Measurements from ENCODE around the gene MYO1D. TPM values are rescaled to one million over a fixed set of nuclear protein-coding genes. Genes with fewer than 3 reads are reported as not detected.

MYO1D gene
- total RNA-seq, 2 experiments from 2014 or later: 8.7 to 8.8 TPM

DNA sequence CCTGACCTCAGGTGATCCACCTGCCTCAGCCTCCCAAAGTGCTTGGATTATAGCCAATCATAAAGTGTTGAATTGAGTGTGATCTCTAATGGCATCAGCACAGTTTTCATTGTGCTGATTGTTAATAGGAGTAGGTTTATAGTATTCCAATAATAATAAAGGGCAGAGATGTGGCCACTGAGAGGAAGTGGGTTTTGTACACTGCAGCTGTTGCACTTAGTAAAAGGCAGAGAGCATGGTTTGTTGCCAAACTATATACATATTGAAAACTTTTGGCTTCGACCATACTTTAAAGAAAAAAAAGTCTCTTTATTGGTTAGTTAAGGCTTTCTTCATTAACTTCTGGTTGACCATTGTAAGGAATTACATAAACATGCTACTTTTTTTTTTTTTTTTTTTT is 204.2 kb downstream of the MYO1D start:
- CTCF ChIA-PET: interaction anchor here (2.7 kb wide), 1 partner anchor 13 kb away, joined by 8 read pairs; no protein-coding TSS in a partner anchor
- intact Hi-C loops (cut with DNase I, micrococcal nuclease): no loop called here
- Mint-ChIP-seq H3K4me1 (no peaks in the 10 kb centered on the region), H3K27ac (no peak overlapping the region), H3K4me3 (no peak overlapping the region), H3K9me3 (ENCODE audit: low read depth) (peaks cover 4% of the 10 kb centered on the region), H3K27me3 (no peaks in the 10 kb centered on the region), H3K36me3 (ENCODE audit: low read depth) (peaks cover 4% of the 10 kb centered on the region)
- ATAC-seq (no peak), DNase-seq (no peak)
- POLR2A ChIA-PET: no interaction called here

DNA sequence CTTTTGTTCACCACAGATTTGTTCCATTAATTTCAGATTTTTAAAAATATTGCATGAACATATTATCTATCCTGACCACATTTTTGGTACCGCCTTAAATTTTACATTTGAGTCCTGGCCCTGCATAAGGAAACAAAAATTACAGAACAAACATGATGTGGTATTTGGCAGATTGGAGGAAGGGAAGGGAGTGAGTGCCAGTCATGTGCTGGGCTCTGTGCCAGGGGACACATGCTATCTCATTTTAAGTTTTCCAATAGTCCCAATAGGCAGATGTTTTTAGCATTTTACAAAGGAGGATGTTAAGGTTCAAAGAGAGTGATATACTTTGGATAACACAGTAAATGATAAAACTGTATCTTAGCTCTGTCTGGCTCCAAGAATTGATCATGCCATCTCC is 205.0 kb downstream of the MYO1D start:
- Mint-ChIP-seq H3K27me3 (no peaks in the 10 kb centered on the region), H3K9me3 (ENCODE audit: low read depth) (peaks cover 4% of the 10 kb centered on the region), H3K4me1 (no peaks in the 10 kb centered on the region), H3K27ac (no peak overlapping the region), H3K36me3 (ENCODE audit: low read depth) (peaks cover 4% of the 10 kb centered on the region), H3K4me3 (no peak overlapping the region)
- DNase-seq (no peak), ATAC-seq (no peak)
- intact Hi-C loops (cut with DNase I, micrococcal nuclease): no loop called here
- CTCF ChIA-PET: interaction anchor here (2.7 kb wide), 1 partner anchor 13 kb away, joined by 8 read pairs; no protein-coding TSS in a partner anchor
- POLR2A ChIA-PET: no interaction called here

- POLR2A ChIA-PET: no interaction called here
- Mint-ChIP-seq H3K36me3 (ENCODE audit: low read depth) (no peaks in the 10 kb centered on the region), H3K27me3 (no peaks in the 10 kb centered on the region), H3K4me1 (no peaks in the 10 kb centered on the region), H3K4me3 (no peak overlapping the region), H3K9me3 (ENCODE audit: low read depth) (no peaks in the 10 kb centered on the region), H3K27ac (no peak overlapping the region)
- no peak for ATAC-seq
- intact Hi-C loops (cut with DNase I, micrococcal nuclease): no loop called here
- CTCF ChIA-PET: no interaction called here
- no peak for DNase-seq
Measured at GRCh38 chr17:32664936-32665583, 211.9 kb downstream of the MYO1D start.

DNA sequence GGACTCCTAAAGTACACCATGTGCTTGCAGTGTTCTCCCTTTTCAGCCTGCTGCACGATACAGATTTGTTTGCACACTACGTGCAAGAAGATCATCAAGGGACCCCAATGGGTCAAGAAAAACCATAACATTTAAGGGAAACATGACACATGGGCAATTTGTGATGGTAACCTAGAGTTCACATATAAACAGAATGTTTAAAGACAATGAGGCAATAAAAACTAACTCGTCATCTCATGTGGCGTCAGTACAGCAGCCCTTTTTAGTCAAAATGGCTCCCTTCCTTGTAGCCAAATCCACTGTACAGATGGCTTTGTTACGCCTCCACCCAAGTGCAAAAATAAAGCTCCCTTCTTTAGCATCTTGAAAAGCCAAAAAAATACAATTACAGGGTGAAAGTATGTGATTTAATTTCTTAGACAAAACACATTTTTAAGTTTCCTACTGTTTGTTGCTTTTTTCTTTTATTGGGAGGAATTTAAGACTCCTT is 216.4 kb downstream of the MYO1D start:
- H3K27ac Mint-ChIP-seq: no peak overlapping the region
- no peaks in the 10 kb centered on the region for H3K9me3 Mint-ChIP-seq (ENCODE audit: low read depth)
- no peaks in the 10 kb centered on the region for H3K36me3 Mint-ChIP-seq (ENCODE audit: low read depth)
- CTCF ChIA-PET: interaction anchor here (0.6 to 1.3 kb wide), 7 partner anchors 13 to 173 kb away, joined by 3 to 5 read pairs (median 3); no protein-coding TSS in a partner anchor
- ATAC-seq (no peak), DNase-seq (no peak)
- H3K4me1 Mint-ChIP-seq: no peaks in the 10 kb centered on the region
- no peaks in the 10 kb centered on the region for H3K27me3 Mint-ChIP-seq
- H3K4me3 Mint-ChIP-seq: no peak overlapping the region
- POLR2A ChIA-PET: no interaction called here
- intact Hi-C loops (cut with DNase I, micrococcal nuclease): no loop called here

DNA sequence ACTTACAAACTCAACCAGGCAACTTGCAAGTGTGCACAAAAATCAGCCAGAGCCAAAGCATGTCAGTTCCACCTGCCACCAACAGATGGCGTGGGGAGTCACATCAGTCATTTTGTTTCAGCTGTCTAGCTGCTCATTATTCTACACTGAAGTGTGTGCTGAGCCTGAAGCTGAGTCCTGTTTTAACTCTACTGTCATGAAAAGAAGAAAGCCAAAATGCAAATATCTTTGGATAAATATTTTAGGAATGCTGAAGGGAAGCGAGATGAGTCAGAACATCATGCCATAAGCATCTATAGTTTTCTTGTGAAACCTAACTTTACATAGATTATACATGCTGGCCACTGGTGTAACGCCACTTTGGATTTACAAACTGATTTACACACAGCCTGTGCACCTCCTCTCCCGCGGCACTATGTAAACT is 217.5 kb downstream of the MYO1D start:
- Mint-ChIP-seq H3K36me3 (ENCODE audit: low read depth) (peaks cover 3% of the 10 kb centered on the region), H3K4me1 (no peaks in the 10 kb centered on the region), H3K27ac (no peak overlapping the region), H3K9me3 (ENCODE audit: low read depth) (no peaks in the 10 kb centered on the region), H3K27me3 (no peaks in the 10 kb centered on the region), H3K4me3 (no peak overlapping the region)
- ChIA-PET CTCF (interaction anchor here (0.7 to 2.7 kb wide), 25 partner anchors 9 to 390 kb away, joined by 3 to 15 read pairs (median 4); no protein-coding TSS in a partner anchor), POLR2A (no interaction called here)
- ATAC-seq (peak; percentile 74), DNase-seq (peak; percentile 81)
- intact Hi-C loops (cut with DNase I, micrococcal nuclease): loop anchor here (1.0 to 5.0 kb wide), 3 partner anchors 96 to 197 kb away; partner anchors contain the start of gene CDK5R1 (in 1 of the 2)

DNA sequence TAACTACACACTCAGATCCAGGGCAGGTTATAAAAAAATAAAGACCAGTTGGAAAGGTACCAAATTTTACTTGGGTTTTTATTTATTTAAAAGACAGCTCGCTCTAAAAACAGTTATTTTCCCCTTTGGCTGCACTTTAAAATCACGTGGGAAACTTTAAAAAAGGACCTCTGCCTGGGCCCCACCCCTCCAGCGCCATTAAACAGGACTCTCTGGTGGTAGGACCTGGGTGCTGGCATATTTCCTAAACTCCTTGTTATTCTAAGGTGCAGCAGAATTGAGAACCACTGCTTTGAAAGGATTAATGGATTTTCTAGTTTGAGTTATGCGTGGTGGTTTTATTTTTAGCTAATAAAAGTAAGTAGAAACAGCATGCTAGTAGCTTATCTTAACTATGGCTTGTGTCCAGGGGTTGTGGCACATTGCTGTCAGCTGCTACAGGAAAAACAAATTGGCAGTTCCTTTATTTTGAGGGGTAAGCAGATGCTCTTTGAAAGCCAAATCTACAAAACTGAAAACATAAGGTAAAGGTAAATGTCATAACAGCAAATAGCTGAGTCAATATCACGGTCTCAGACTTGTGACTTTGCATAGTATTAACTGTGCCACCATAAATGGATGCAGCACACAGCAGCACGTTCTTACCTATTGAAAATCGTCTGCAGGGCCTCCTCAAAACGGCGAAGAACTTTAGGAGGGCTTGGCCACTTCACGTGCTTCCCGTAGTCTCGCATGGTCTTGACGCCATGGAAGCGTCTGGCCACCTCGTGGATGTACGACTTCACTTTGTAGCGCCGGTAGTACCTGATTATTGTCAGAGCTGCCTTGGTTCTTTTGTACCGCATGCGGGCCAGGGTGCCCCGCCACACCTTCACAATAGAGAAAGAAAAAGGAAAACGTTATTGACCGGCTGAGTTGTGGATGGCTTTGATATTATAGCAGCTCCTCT is 218.2 kb downstream of the MYO1D start:
- CTCF ChIA-PET: interaction anchor here (0.6 to 2.7 kb wide), 32 partner anchors 9 to 390 kb away, joined by 3 to 15 read pairs (median 4); no protein-coding TSS in a partner anchor
- POLR2A ChIA-PET: no interaction called here
- Mint-ChIP-seq H3K27ac (no peak overlapping the region), H3K36me3 (ENCODE audit: low read depth) (peaks cover 3% of the 10 kb centered on the region), H3K27me3 (no peaks in the 10 kb centered on the region), H3K4me1 (no peaks in the 10 kb centered on the region), H3K9me3 (ENCODE audit: low read depth) (no peaks in the 10 kb centered on the region), H3K4me3 (no peak overlapping the region)
- ATAC-seq (no peak), DNase-seq (no peak)
- intact Hi-C loops (cut with DNase I, micrococcal nuclease): loop anchor here (1.0 to 5.0 kb wide), 3 partner anchors 97 to 196 kb away; partner anchors contain the start of gene CDK5R1 (in 1 of the 2)

DNA sequence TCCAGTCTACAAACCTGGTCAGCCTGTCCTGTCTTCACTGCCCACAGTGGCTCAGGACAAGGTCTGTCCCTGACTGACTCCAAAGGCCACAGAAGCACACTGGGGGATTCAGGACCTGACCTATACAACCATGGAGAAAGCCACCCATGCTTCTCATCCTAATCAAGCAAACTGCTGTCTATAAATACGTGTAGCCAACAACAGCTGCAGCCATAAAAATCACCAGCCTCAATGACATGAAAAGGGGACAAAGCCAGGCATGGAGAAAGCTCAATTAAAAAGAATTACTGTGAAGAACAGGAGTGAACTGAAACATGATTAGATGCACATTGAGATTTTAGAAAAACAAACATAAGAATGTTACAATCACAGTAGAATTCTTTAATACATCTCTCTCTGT is 220.0 kb downstream of the MYO1D start:
- Mint-ChIP-seq H3K4me3 (no peak overlapping the region), H3K36me3 (ENCODE audit: low read depth) (peaks cover 10% of the 10 kb centered on the region), H3K4me1 (no peaks in the 10 kb centered on the region), H3K9me3 (ENCODE audit: low read depth) (no peaks in the 10 kb centered on the region), H3K27ac (no peak overlapping the region), H3K27me3 (no peaks in the 10 kb centered on the region)
- POLR2A ChIA-PET: no interaction called here
- no peak for ATAC-seq
- no peak for DNase-seq
- CTCF ChIA-PET: interaction anchor here (0.6 kb wide), 1 partner anchor 112 kb away, joined by 4 read pairs; no protein-coding TSS in a partner anchor
- intact Hi-C loops (cut with DNase I, micrococcal nuclease): loop anchor here in 1 of 2 experiments (5.0 kb wide), 1 partner anchor 195 kb away; no protein-coding TSS in a partner anchor

DNA sequence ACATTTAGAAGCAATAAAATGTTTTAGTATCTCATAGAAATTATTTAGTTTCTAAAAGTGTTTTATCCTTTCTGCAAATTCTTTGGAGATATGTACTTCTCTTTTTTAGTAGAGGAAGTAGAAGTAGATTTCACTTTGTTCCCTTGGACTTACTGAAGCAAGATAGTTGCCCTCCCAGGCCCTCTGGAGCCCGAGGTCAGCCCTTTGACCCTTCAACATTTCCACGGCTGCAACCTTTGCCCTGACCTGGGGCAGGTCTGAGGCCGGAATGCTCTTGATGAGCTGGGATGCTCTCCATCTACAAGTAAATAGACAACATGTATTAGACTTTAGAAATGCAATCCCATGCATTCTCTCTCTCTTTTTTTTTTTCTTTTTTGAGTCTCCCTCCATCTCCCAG is 222.6 kb downstream of the MYO1D start:
- POLR2A ChIA-PET: no interaction called here
- Mint-ChIP-seq H3K27ac (no peak overlapping the region), H3K36me3 (ENCODE audit: low read depth) (peaks cover 28% of the 10 kb centered on the region), H3K27me3 (no peaks in the 10 kb centered on the region), H3K4me3 (no peak overlapping the region), H3K9me3 (ENCODE audit: low read depth) (peaks cover 11% of the 10 kb centered on the region), H3K4me1 (no peaks in the 10 kb centered on the region)
- DNase-seq (no peak), ATAC-seq (no peak)
- intact Hi-C loops (cut with DNase I, micrococcal nuclease): no loop called here
- CTCF ChIA-PET: interaction anchor here (1.2 kb wide), 1 partner anchor 262 kb away, joined by 4 read pairs; no protein-coding TSS in a partner anchor

DNA sequence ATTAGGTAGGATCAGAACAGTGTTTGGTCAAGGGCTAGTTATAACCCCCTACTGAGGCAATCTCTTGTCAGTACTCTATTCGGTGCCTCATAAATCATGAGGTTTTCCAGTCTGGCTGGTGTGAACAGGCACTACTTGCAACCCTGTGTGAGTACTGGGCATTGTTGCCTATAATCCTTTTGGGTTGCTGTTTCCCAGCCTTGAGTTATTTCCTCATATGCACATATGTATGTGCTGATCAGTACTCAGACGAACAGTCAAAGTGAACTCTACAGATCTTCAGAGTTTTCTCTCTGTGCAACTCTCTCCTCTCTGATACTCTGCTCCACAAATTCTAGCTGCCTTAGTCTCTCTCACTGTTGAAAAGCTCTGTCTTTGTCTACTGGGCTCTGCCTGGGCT is 225.8 kb downstream of the MYO1D start:
- intact Hi-C loops (cut with DNase I, micrococcal nuclease): no loop called here
- no peak overlapping the region for H3K27ac Mint-ChIP-seq
- no peaks in the 10 kb centered on the region for H3K27me3 Mint-ChIP-seq
- no peak overlapping the region for H3K4me3 Mint-ChIP-seq
- peaks cover 28% of the 10 kb centered on the region for H3K36me3 Mint-ChIP-seq (ENCODE audit: low read depth)
- no peak for ATAC-seq
- CTCF ChIA-PET: no interaction called here
- H3K9me3 Mint-ChIP-seq (ENCODE audit: low read depth): peaks cover 13% of the 10 kb centered on the region
- no peak for DNase-seq
- POLR2A ChIA-PET: no interaction called here
- H3K4me1 Mint-ChIP-seq: no peaks in the 10 kb centered on the region

DNA sequence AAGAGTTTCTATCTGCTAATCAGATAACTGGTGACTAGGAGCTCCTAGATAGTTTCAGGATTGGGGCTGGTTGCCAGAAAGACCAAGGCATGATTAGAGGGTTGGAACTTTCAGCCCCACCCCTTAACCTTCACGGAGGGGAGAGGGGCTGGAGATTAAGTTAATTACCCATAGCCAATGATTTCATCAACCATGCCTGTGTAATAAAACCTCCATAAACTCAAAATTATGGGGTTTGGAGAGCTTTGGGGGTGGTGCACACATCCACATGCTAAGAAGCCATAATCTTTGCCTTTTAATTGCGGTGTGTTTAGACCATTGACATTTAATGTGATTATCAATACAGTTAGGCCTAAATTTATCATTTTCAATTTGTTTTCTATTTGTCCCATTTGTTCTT is 228.5 kb downstream of the MYO1D start:
- Mint-ChIP-seq H3K9me3 (ENCODE audit: low read depth) (peaks cover 13% of the 10 kb centered on the region), H3K4me3 (no peak overlapping the region), H3K27ac (no peak overlapping the region), H3K36me3 (ENCODE audit: low read depth) (peaks cover 25% of the 10 kb centered on the region), H3K4me1 (no peaks in the 10 kb centered on the region), H3K27me3 (no peaks in the 10 kb centered on the region)
- intact Hi-C loops (cut with DNase I, micrococcal nuclease): no loop called here
- DNase-seq (no peak), ATAC-seq (no peak)
- POLR2A ChIA-PET: no interaction called here
- CTCF ChIA-PET: interaction anchor here (1.2 to 1.9 kb wide), 2 partner anchors 10 to 12 kb away, joined by 3 to 6 read pairs; no protein-coding TSS in a partner anchor

DNA sequence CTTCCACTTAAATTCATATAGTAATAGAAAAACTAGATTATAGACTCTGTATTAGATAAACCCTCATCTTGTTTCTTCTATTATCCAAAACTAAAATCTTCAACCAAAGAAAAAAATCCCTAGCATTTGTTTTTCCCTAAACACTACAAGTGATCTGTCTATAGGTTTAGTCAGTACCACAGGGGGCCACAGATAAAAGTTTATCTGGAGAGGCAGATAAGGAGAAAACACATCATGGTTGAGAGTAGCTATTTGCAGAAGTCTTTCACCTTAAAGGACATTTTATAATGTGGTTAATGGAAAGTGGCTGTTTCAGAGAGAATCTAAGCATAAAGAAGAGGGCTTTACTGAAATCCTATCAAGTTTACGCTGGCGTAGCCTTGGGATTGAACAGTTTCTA is 230.0 kb downstream of the MYO1D start:
- H3K27me3 Mint-ChIP-seq: peaks cover 3% of the 10 kb centered on the region
- H3K9me3 Mint-ChIP-seq (ENCODE audit: low read depth): peaks cover 13% of the 10 kb centered on the region
- H3K36me3 Mint-ChIP-seq (ENCODE audit: low read depth): peaks cover 18% of the 10 kb centered on the region
- DNase-seq: no peak
- intact Hi-C loops (cut with DNase I, micrococcal nuclease): no loop called here
- no peak for ATAC-seq
- H3K4me3 Mint-ChIP-seq: no peak overlapping the region
- POLR2A ChIA-PET: interaction anchor here (0.6 to 0.7 kb wide), 2 partner anchors 9 to 161 kb away, joined by 4 read pairs; no protein-coding TSS in a partner anchor
- H3K27ac Mint-ChIP-seq: no peak overlapping the region
- H3K4me1 Mint-ChIP-seq: no peaks in the 10 kb centered on the region
- CTCF ChIA-PET: interaction anchor here (0.7 to 1.7 kb wide), 3 partner anchors 12 to 1098 kb away, joined by 3 to 6 read pairs (median 4); no protein-coding TSS in a partner anchor
